BLaER1 treated with 17β-estradiol and CSF1 and Interleukin-3, amounts not matched to agents 10 nM and 100 nM (cell line): ENCODE results near the gene DDX51.

Experiments used
- H3K27ac ChIP-seq, 11 experiments: shearing (Covaris generic); formaldehyde crosslinking; 2 replicates each; pipeline ENCODE4 v1.8.1; 2022
- H3K27me3 ChIP-seq, 11 experiments: shearing (Covaris generic); formaldehyde crosslinking; 2 replicates each; pipeline ENCODE4 v1.8.1; 2022
- H3K36me3 ChIP-seq, 11 experiments: shearing (Covaris generic); formaldehyde crosslinking; 2 replicates each; pipeline ENCODE4 v1.8.1; 2022
- H3K4me1 ChIP-seq, 10 experiments: shearing (Covaris generic); formaldehyde crosslinking; 2 replicates each; pipeline ENCODE4 v1.8.1; 2022
- H3K4me2 ChIP-seq, 11 experiments: shearing (Covaris generic); formaldehyde crosslinking; 2 replicates each; pipeline ENCODE4 v1.8.1; 2022
- H3K4me3 ChIP-seq, 10 experiments: shearing (Covaris generic); formaldehyde crosslinking; 2 replicates each; pipeline ENCODE4 v1.8.1; 2022
- H3K9ac ChIP-seq, 11 experiments: shearing (Covaris generic); formaldehyde crosslinking; 2 replicates each; pipeline ENCODE4 v1.8.1; 2022
- H3K9me3 ChIP-seq, 11 experiments: shearing (Covaris generic); formaldehyde crosslinking; replicated peaks in 1 of 11; 2 replicates each; pipeline ENCODE4 v1.8.1; 2022
- H4K20me1 ChIP-seq, 11 experiments: shearing (Covaris generic); formaldehyde crosslinking; 2 replicates each; pipeline ENCODE4 v1.8.1; 2022
- Cebpa-rat ChIP-seq, 11 experiments: shearing (Covaris generic); IDR thresholded peaks; 2 replicates each; pipeline ENCODE4 v1.8.1; 2022

The DDX51 gene

DNA sequence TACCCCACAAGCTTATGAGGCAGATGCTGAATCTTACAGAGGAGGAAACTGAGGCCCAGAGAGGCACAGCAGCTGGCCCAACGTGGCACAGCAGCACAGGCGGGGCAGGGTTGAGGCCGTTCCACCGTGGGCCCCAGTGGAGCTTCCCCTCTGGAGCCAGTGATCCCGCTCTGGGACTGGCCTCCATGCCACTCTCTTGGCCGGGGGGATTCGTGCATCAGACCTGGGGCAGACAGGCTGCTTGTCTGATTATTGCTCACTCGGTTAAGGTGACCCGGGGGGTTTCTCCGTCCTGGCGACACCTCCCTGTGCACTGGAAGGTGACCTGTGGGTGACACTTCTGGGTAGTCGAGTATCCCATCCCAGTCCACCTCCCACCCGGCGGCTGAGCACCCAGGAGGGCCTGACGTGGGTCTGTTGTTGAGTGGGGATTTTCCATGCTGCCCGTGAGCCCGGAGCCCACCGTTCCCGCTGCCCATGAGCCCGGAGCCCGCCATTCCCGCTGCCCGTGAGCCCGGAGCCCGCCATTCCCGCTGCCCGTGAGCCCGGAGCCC lies 27.9 kb upstream of the DDX51 start:
- Histone ChIP-seq H3K27me3 (peaks cover 8 to 72% (median 35%) of the 10 kb centered on the region in 11 experiments; a peak in 20 of 22 replicates), H3K9ac (peak overlapping the region in 4 of 11 experiments; percentile 27 to 51 (median 40); a peak in 4 of 22 replicates), H3K9me3 (no peaks in the 10 kb centered on the region), H3K36me3 (no peaks in the 10 kb centered on the region), H3K27ac (peak overlapping the region in 2 of 11 experiments; percentile 31 to 48; a peak in 4 of 22 replicates), H3K4me1 (peaks cover 48 to 96% (median 93%) of the 10 kb centered on the region in 10 experiments), H3K4me3 (no peak overlapping the region), H3K4me2 (peak overlapping the region; percentile 30 to 96 (median 83); a peak in 21 of 22 replicates), H4K20me1 (peaks cover 0 to 17% (median 0%) of the 10 kb centered on the region in 11 experiments; a peak in 3 of 22 replicates)
- TF ChIP-seq Cebpa-rat (IDR thresholded peaks at IDR 0.05), result no peak

DNA sequence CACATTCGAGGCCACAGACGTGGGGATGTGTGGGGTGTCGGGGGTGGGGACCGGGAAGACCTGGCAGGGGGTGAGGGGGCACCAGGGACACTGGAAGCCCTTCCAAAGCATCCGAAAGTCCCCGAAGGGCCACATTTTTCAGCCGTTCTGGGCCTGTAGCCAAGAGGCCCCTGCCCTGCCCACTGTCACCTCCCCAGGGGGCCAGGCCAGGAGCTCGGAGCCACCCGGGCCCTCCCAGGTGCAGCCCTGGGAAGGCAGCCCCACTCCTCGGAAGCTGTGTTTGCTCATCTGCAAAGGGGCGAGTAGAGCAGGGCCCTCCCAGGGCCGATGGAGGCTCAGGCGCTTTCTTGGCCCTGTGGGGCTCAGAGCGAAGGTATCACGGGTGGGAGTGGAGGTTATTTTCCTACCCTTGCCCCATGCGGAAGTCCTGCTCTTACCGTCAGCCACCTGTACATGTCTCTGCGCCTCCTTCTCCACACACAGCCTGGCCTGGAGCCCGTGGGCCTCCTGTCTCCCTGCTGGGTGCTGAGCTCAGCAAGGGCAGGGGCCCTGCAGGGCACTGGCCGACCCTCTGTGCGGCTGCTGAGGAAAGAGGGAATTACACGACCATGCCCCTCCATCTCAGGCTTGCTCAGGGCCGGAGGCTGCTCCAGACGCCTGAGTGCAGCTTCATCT lies 27.3 kb upstream of the DDX51 start:
- peaks cover 8 to 72% (median 35%) of the 10 kb centered on the region in 11 experiments; a peak in 20 of 22 replicates for H3K27me3 ChIP-seq
- H3K9ac ChIP-seq, result peak overlapping the region in 4 of 11 experiments; percentile 27 to 51 (median 40); a peak in 7 of 22 replicates
- peaks cover 0 to 17% (median 0%) of the 10 kb centered on the region in 11 experiments; a peak in 3 of 22 replicates for H4K20me1 ChIP-seq
- H3K4me1 ChIP-seq, result peaks cover 42 to 94% (median 91%) of the 10 kb centered on the region in 10 experiments
- peak overlapping the region in 10 of 11 experiments; percentile 30 to 96 (median 84); a peak in 19 of 22 replicates for H3K4me2 ChIP-seq
- TF ChIP-seq Cebpa-rat (IDR thresholded peaks at IDR 0.05), result no peak
- peak overlapping the region in 2 of 11 experiments; percentile 31 to 48; a peak in 4 of 22 replicates for H3K27ac ChIP-seq
- H3K4me3 ChIP-seq, result no peak overlapping the region
- no peaks in the 10 kb centered on the region for H3K36me3 ChIP-seq
- no peaks in the 10 kb centered on the region for H3K9me3 ChIP-seq

DNA sequence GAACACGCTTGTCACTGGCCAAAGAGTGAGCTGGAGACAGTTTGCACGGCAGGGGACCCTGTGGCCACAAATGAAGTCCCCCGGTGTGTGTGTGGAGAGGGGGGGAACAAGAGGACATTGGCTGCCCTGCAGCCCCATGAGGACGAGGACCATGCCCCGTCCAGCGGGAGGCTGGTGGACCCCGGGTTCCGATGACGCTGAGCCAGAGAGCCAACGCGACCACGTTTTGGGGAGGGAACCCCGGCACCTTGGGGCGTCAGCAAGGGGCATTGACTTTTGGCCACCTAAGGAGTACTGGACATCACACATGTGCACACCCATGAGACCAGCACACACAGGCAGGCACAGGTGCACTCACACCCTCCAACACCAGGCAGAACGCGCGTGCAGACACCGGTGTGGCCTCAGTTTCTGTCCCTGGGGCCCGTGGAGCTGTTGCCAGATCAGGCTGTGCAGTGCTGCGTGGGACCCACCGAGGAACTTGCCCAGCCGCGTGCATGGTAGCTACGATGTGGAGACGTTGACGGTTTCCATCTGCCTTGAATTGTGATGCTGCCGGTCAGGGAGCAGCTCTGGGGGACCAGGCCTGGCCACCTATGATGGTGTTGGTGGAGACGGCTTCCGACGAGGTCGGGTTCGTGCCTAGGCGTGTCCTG lies 26.6 kb upstream of the DDX51 start:
- no peak for TF ChIP-seq Cebpa-rat (IDR thresholded peaks at IDR 0.05)
- Histone ChIP-seq H3K9me3 (no peaks in the 10 kb centered on the region), H4K20me1 (peaks cover 0 to 17% (median 0%) of the 10 kb centered on the region in 11 experiments; a peak in 3 of 22 replicates), H3K4me3 (no peak overlapping the region), H3K9ac (peak overlapping the region in 2 of 11 experiments; percentile 5 to 27; a peak in 1 of 22 replicates), H3K4me2 (peak overlapping the region in 10 of 11 experiments; percentile 6 to 96 (median 84); a peak in 17 of 22 replicates), H3K27ac (no peak overlapping the region), H3K4me1 (peaks cover 36 to 88% (median 84%) of the 10 kb centered on the region in 10 experiments), H3K27me3 (peaks cover 8 to 72% (median 35%) of the 10 kb centered on the region in 11 experiments; a peak in 20 of 22 replicates), H3K36me3 (no peaks in the 10 kb centered on the region)

DNA sequence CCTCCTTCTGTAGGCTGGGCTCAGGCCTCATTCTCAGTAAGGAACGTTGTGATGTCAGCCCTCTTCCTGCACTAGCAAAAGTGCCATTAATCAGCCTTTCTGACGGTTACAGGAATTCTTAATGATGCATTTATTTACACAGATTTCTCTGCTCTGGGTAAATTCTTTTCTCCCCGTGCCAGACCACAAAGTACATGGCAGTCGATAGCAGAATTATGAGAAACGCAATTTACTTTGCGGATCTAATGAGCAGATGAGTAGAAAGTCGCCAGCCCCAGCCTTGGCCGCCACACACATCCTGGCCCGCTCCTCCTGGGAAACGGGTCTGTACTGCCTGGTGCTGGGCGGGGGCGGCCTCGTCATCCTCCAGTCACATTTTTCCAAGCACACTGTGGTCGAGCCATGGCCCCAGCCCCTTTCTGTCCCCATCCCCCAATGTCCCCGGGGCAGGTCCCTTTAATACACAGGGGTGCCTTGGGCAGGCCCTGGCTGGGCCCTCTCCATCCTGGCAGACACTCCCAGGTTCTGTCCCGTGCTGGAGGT lies 26.0 kb upstream of the DDX51 start:
- TF ChIP-seq Cebpa-rat (IDR thresholded peaks at IDR 0.05), result no peak
- Histone ChIP-seq H3K4me1 (peaks cover 36 to 83% (median 80%) of the 10 kb centered on the region in 10 experiments), H3K36me3 (no peaks in the 10 kb centered on the region), H3K9me3 (no peaks in the 10 kb centered on the region), H3K4me2 (peak overlapping the region; percentile 6 to 96 (median 83); a peak in 18 of 22 replicates), H3K27ac (no peak overlapping the region), H3K27me3 (peaks cover 8 to 68% (median 35%) of the 10 kb centered on the region in 11 experiments; a peak in 20 of 22 replicates), H3K9ac (peak overlapping the region in 3 of 11 experiments; percentile 5 to 19 (median 19); a peak in 1 of 22 replicates), H3K4me3 (no peak overlapping the region), H4K20me1 (peaks cover 0 to 17% (median 0%) of the 10 kb centered on the region in 11 experiments; a peak in 3 of 22 replicates)

DNA sequence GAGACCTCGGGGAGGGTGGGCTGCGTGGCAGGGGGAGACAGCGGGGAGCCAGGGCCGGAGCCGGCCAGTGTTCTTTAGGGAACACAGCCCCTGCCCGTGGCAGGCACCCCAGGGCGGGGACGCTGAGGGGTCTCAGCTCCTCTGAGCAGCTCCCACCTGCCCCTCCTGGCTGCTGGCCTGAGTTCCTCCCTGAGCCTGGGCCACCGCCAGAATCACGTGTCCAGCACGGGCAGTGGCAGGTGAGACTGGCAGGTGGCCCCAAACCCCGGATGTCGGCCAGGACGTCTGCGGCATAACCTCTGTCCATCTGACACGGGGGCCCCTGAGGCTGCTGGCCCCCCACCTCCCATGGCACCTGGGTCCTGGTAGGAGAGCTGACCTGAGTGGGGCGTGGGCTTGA lies 25.3 kb upstream of the DDX51 start:
- Histone ChIP-seq H3K4me2 (peak overlapping the region in 10 of 11 experiments; percentile 6 to 96 (median 83); a peak in 17 of 22 replicates), H3K9ac (no peak overlapping the region), H3K27me3 (peaks cover 8 to 60% (median 34%) of the 10 kb centered on the region in 11 experiments; a peak in 20 of 22 replicates)

DNA sequence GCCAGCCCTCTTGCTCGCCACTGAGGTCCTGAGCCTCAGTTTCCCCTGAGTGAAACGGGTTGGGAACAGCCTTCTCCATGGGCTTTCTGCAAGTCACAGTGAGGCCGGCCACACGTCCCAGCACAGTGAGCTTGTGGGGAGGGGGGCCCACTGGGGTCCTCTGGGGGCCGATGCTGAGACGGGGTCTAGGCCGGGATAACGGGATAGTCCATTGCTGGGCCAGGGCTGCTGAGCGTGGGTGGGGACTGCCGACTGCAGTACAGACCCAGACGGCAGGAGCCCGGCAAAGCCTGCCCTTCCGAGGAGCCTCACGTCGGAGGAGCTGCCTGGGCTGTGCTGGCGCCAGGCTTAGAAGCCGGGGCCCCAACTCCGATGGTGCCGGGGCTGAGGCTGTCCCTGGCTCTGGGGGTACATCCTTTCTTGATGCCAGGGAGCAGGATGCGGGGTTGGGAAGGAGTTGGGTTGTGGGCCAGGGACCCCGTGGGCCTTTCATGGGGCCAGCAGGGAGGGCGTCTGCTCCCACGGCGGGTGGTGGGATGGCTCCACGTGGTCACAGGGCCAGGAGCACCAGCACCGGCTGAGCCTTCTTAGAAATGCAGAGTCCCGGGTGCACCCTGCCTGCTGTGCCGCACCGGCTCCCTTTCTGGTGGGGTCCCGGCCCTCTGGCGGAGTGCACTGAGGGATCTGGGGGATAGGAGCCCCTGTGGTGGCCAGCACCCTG lies 24.4 kb upstream of the DDX51 start:
- peaks cover 38 to 73% (median 70%) of the 10 kb centered on the region in 10 experiments for H3K4me1 ChIP-seq
- H3K27me3 ChIP-seq, result peaks cover 15 to 56% (median 34%) of the 10 kb centered on the region in 11 experiments; a peak in 20 of 22 replicates
- no peaks in the 10 kb centered on the region for H3K9me3 ChIP-seq
- H3K27ac ChIP-seq, result peak overlapping the region in 10 of 11 experiments; percentile 38 to 90 (median 71); a peak in 19 of 22 replicates
- H4K20me1 ChIP-seq, result peaks cover 0 to 20% (median 0%) of the 10 kb centered on the region in 11 experiments; a peak in 4 of 22 replicates
- H3K4me3 ChIP-seq, result peak overlapping the region in 2 of 10 experiments; percentile 24; a peak in 2 of 20 replicates
- H3K9ac ChIP-seq, result peak overlapping the region in 10 of 11 experiments; percentile 22 to 78 (median 54); a peak in 17 of 22 replicates
- no peaks in the 10 kb centered on the region for H3K36me3 ChIP-seq
- no peak for TF ChIP-seq Cebpa-rat (IDR thresholded peaks at IDR 0.05)
- H3K4me2 ChIP-seq, result peak overlapping the region; percentile 80 to 91 (median 84)

More for the DNA sequence above, 25.3 kb upstream of the DDX51 start:
- H3K36me3 ChIP-seq, result no peaks in the 10 kb centered on the region
- no peak overlapping the region for H3K4me3 ChIP-seq
- no peak for TF ChIP-seq Cebpa-rat (IDR thresholded peaks at IDR 0.05)
- H4K20me1 ChIP-seq, result peaks cover 0 to 17% (median 0%) of the 10 kb centered on the region in 11 experiments; a peak in 3 of 22 replicates
- no peaks in the 10 kb centered on the region for H3K9me3 ChIP-seq
- H3K4me1 ChIP-seq, result peaks cover 36 to 75% (median 72%) of the 10 kb centered on the region in 10 experiments
- no peak overlapping the region for H3K27ac ChIP-seq

DNA sequence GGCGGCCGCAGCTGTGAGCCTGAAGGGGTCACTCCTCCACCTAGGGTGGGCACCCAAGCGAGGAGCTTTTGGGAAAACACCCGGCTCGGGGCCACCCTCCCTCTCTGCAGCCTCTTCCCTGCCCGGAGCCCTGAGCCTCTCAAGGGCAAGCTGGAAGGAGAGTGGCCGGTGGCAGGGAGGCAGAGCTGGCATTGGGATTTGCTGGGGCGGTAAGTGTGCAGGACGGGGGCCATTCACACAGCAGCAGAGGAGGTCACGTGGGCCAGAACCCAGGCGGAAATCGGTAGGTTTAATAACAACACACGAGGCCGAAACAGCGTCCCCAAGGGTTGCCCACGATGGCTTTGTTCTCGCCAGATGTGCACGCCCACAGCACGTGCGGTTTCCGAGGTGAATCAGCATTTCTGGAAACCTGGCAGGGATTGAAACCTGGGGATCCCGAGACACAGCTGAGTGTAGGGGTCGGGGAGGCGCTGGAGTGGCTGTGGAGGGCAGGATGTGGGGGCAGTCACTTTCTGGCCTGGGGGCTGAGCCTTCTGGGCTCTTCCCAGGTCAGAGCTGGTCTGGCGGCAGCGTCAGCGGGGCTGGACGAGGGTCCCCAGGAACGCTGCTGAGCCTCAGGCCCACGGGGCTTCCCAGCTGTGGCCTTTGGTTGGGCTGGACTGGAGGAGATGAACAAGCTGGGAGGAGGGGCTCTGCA lies 23.6 kb upstream of the DDX51 start:
- H3K4me3 ChIP-seq, result peak overlapping the region in 5 of 10 experiments; percentile 6 to 51 (median 24); a peak in 6 of 20 replicates
- peaks cover 16 to 55% (median 34%) of the 10 kb centered on the region in 11 experiments; a peak in 20 of 22 replicates for H3K27me3 ChIP-seq
- H4K20me1 ChIP-seq, result peaks cover 0 to 19% (median 0%) of the 10 kb centered on the region in 11 experiments; a peak in 3 of 22 replicates
- H3K36me3 ChIP-seq, result no peaks in the 10 kb centered on the region
- peak overlapping the region; percentile 80 to 91 (median 84) for H3K4me2 ChIP-seq
- peak overlapping the region in 10 of 11 experiments; percentile 38 to 90 (median 71); a peak in 19 of 22 replicates for H3K27ac ChIP-seq
- H3K9ac ChIP-seq, result peak overlapping the region in 10 of 11 experiments; percentile 22 to 78 (median 54); a peak in 18 of 22 replicates
- no peaks in the 10 kb centered on the region for H3K9me3 ChIP-seq
- peaks cover 38 to 73% (median 70%) of the 10 kb centered on the region in 10 experiments for H3K4me1 ChIP-seq
- no peak for TF ChIP-seq Cebpa-rat (IDR thresholded peaks at IDR 0.05)
